PC-3 (cell line): Measurements from ENCODE around the gene SNCG.
"Not testable (repeated sequence)": the region's sequence is repeated elsewhere in the genome, so short reads cannot be mapped to it uniquely, and the experiment has no call there.

Experiments used
- EZH2 ChIP-seq: fragments of 300-600 bp; sonication (generic); IDR thresholded peaks from one replicate; pipeline ENCODE4 v1.6.1; 2017; ENCODE audit warnings: antibody characterized with exemption, mild to moderate bottlenecking, low read length; ENCODE audit not compliant: unreplicated experiment
- TF ChIP-seq, protein P1 (sequence below): fragments of 300-600 bp; sonication (generic); conservative IDR thresholded peaks from 2 replicates; pipeline ENCODE4 v1.5.1; 2017; ENCODE audit warnings: antibody characterized with exemption, low read depth, mild to moderate bottlenecking, low read length

DNA sequence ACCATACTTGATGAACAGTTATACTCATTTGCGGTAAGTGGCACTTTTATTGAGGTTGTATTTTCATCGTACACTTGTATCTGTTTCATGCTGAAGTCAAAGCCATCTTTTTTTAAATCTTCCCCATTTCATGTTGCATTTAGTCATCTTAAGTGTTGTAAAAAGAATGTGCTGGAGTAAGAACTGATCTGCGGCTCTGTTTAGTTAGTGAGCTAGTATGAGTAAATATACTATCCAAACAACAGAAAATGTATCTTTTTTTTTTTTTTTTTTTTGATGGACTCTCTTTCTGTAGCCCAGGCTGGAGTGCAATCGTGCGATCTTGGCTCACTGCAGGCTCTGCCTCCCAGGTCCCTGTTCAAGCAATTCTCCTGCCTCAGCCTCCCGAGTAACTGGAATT is 49.3 kb downstream of the SNCG start:
- TF ChIP-seq, protein P1, sequence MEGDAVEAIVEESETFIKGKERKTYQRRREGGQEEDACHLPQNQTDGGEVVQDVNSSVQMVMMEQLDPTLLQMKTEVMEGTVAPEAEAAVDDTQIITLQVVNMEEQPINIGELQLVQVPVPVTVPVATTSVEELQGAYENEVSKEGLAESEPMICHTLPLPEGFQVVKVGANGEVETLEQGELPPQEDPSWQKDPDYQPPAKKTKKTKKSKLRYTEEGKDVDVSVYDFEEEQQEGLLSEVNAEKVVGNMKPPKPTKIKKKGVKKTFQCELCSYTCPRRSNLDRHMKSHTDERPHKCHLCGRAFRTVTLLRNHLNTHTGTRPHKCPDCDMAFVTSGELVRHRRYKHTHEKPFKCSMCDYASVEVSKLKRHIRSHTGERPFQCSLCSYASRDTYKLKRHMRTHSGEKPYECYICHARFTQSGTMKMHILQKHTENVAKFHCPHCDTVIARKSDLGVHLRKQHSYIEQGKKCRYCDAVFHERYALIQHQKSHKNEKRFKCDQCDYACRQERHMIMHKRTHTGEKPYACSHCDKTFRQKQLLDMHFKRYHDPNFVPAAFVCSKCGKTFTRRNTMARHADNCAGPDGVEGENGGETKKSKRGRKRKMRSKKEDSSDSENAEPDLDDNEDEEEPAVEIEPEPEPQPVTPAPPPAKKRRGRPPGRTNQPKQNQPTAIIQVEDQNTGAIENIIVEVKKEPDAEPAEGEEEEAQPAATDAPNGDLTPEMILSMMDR = not testable (repeated sequence)
- TF ChIP-seq EZH2 = not testable (repeated sequence)
